Natural killer cell (primary cell): ENCODE measurements around the gene PRR23B. TPM values are rescaled to one million over a fixed set of nuclear protein-coding genes. Genes with fewer than 3 reads are reported as not detected.

Experiments
- ATAC-seq, 3 donors: fragments of 150-1000 bp in 2 of 3; fragments of 200-7000 bp in 1 of 3; cut with Tn5 transposase; 1 replicate in 1 of 3; 2 replicates in 2 of 3; pipeline ENCODE4 v1.10.0; 2021; ENCODE audit warnings: mild to moderate bottlenecking in 2 of 3, moderate library complexity in 2 of 3
- DNase-seq, 2 donors: peaks; one replicate each; pipeline versions ENCODE4 v3.0.0 to v3.0.0-alpha.2; 2013 to 2021; ENCODE audit warnings: mixed read lengths in 1 of 2
- H3K27ac ChIP-seq: one replicate; pipeline ENCODE4 v1.5.1; 2013; ENCODE audit warnings: mild to moderate bottlenecking, low read length
- H3K27me3 ChIP-seq: one replicate; pipeline ENCODE4 v1.6.1; 2013; ENCODE audit warnings: low read length; ENCODE audit not compliant: control insufficient read depth, insufficient read depth
- H3K36me3 ChIP-seq: one replicate; pipeline ENCODE4 v1.6.1; 2013; ENCODE audit warnings: low read length; ENCODE audit not compliant: control insufficient read depth, insufficient read depth
- H3K4me1 ChIP-seq: one replicate; pipeline ENCODE4 v1.6.1; 2013; ENCODE audit warnings: low read length; ENCODE audit not compliant: control insufficient read depth, insufficient read depth
- H3K4me3 ChIP-seq: one replicate; pipeline ENCODE4 v1.5.1; 2013; ENCODE audit warnings: low read length
- H3K9me3 ChIP-seq: one replicate; pipeline ENCODE4 v1.6.1; 2013; ENCODE audit warnings: low read length; ENCODE audit not compliant: control insufficient read depth, insufficient read depth
- H3K27ac Mint-ChIP-seq, 2 donors: one replicate each; pipeline ENCODE4 v1.8.0; 2022; ENCODE audit warnings: mild to moderate bottlenecking in 2 of 2, mixed read lengths in 2 of 2, moderate library complexity in 1 of 2
- H3K27me3 Mint-ChIP-seq, 2 donors: one replicate each; pipeline ENCODE4 v1.8.0; 2022; ENCODE audit warnings: low read depth in 2 of 2, mixed read lengths in 2 of 2
- H3K36me3 Mint-ChIP-seq: one replicate; pipeline ENCODE4 v1.8.0; 2022; ENCODE audit warnings: mixed read lengths
- H3K4me1 Mint-ChIP-seq, 2 donors: one replicate each; pipeline ENCODE4 v1.8.0; 2022; ENCODE audit warnings: mixed read lengths in 2 of 2
- H3K4me3 Mint-ChIP-seq: one replicate; pipeline ENCODE4 v1.8.0; 2022; ENCODE audit warnings: mild to moderate bottlenecking, moderate library complexity, mixed read lengths
- H3K9me3 Mint-ChIP-seq, 2 donors: one replicate each; pipeline ENCODE4 v1.8.0; 2022; ENCODE audit warnings: mixed read lengths in 2 of 2
- WGBS: methylation state at CpG from one replicate; pipeline ENCODE4 v1.1.7; 2013; ENCODE audit warnings: missing lambda C conversion rate; ENCODE audit not compliant: insufficient coverage; 5-methylcytosine and 5-hydroxymethylcytosine counted together
- intact Hi-C: fragments of 100-400 bp; cut with micrococcal nuclease; formaldehyde crosslinking; loops from one replicate; pipeline ENCODE4 v1.14.2; 2022
- total RNA-seq, 4 donors: library from RNA; stranded (reverse); fragments of 120-200 nt in 1 of 4; gene quantifications; one replicate each; pipeline versions ENCODE4 v1.2.3 to v1.2.4, GENCODE V29; 2013 to 2022
- TF ChIP-seq, protein P1 (sequence below): fragments of 200-600 bp; IDR thresholded peaks from one replicate; pipeline ENCODE4 v1.8.0; 2022; ENCODE audit warnings: antibody characterized with exemption

The PRR23B gene
- total RNA-seq, 3 donors from 2014 or later (not counting 1 experiment from before 2014, with no cell fraction given), result not detected

DNA sequence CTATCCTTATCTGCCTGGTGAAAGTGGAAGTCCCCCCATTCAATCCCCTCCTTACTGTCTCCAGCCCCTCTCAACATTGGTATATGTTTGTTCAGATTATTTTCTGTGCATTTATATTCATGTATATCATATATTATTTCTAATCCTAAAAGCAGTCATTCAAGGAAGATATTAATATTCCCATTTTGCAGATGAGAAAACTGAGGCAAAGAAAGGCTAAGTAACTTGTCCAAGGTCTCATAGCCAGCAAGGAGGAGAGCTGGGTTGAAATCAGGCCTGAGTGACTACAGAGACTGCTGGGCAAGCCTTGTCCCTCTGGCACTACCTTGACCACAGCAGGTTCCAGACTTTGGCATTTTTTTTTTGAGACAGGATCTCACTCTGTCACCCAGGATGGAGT, 44.7 kb downstream of the PRR23B start:
- Mint-ChIP-seq H3K27me3 (peaks cover 6 to 13% of the 10 kb centered on the region in 2 donors), H3K4me1 (no peaks in the 10 kb centered on the region), H3K4me3 (no peak overlapping the region), H3K9me3 (no peaks in the 10 kb centered on the region), H3K27ac (no peak overlapping the region), H3K36me3 (no peaks in the 10 kb centered on the region)
- ATAC-seq (no peak), DNase-seq (no peak)
- Histone ChIP-seq H3K27ac (no peak overlapping the region), H3K9me3 (no peaks in the 10 kb centered on the region), H3K36me3 (no peaks in the 10 kb centered on the region), H3K4me3 (no peak overlapping the region), H3K27me3 (no peaks in the 10 kb centered on the region), H3K4me1 (no peaks in the 10 kb centered on the region)
- TF ChIP-seq, protein P1, sequence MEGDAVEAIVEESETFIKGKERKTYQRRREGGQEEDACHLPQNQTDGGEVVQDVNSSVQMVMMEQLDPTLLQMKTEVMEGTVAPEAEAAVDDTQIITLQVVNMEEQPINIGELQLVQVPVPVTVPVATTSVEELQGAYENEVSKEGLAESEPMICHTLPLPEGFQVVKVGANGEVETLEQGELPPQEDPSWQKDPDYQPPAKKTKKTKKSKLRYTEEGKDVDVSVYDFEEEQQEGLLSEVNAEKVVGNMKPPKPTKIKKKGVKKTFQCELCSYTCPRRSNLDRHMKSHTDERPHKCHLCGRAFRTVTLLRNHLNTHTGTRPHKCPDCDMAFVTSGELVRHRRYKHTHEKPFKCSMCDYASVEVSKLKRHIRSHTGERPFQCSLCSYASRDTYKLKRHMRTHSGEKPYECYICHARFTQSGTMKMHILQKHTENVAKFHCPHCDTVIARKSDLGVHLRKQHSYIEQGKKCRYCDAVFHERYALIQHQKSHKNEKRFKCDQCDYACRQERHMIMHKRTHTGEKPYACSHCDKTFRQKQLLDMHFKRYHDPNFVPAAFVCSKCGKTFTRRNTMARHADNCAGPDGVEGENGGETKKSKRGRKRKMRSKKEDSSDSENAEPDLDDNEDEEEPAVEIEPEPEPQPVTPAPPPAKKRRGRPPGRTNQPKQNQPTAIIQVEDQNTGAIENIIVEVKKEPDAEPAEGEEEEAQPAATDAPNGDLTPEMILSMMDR, result no peak
- intact Hi-C loops, result no loop called here

DNA sequence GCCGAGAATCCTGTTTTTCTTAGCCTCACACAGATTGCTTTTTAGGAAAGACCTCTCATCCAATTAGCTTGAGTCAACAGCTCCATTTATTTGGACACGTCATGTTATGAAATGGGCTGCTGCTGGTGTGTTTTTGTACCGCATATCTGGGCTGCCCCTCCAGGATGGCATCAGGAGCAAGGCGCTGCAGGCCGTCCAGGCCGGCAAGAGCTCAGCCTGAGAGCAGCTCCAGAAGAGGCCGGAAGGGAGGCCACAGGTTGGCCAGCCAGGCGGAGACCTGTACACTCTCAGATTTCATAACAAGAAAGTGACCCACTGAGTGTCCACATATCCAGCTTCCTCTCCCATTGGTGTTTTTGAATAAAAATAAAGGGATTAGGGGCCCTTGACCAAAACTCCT, 45.4 kb downstream of the PRR23B start:
- no peak overlapping the region for H3K4me3 Mint-ChIP-seq
- 92% methylated on average over 7 of the region's 8 CpGs for WGBS

DNA sequence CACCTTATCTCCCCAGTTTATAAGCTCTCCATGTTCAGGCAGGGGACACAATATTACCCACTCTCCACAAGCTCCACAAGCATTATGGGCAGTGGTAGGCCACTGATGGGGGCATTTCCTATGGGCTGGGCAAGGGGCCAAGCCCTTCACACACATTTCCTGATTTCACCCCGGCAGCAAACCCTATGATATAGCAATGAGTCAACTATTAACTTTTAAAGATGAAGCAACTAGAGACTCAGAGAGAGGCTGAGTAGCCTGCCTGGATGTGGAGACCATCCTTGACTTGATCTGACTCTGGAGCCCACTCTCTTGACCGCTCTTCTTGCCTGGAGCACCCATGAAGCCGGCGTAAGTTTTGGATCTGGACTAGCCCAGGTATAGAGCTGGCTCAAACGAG, 46.3 kb downstream of the PRR23B start:
- H3K27me3 Mint-ChIP-seq, result peaks cover 12 to 17% of the 10 kb centered on the region in 2 donors
- TF ChIP-seq, protein P1, result no peak

More for the DNA sequence above, 45.4 kb downstream of the PRR23B start:
- Mint-ChIP-seq H3K9me3 (no peaks in the 10 kb centered on the region), H3K27ac (no peak overlapping the region), H3K36me3 (no peaks in the 10 kb centered on the region), H3K4me1 (no peaks in the 10 kb centered on the region), H3K27me3 (peaks cover 10 to 13% of the 10 kb centered on the region in 2 donors)
- DNase-seq, result no peak
- no peaks in the 10 kb centered on the region for H3K36me3 ChIP-seq
- no peaks in the 10 kb centered on the region for H3K9me3 ChIP-seq
- TF ChIP-seq, protein P1, result no peak
- no peak overlapping the region for H3K4me3 ChIP-seq
- ATAC-seq, result no peak
- no peaks in the 10 kb centered on the region for H3K4me1 ChIP-seq
- no peak overlapping the region for H3K27ac ChIP-seq
- intact Hi-C loops, result no loop called here
- H3K27me3 ChIP-seq, result no peaks in the 10 kb centered on the region

DNA sequence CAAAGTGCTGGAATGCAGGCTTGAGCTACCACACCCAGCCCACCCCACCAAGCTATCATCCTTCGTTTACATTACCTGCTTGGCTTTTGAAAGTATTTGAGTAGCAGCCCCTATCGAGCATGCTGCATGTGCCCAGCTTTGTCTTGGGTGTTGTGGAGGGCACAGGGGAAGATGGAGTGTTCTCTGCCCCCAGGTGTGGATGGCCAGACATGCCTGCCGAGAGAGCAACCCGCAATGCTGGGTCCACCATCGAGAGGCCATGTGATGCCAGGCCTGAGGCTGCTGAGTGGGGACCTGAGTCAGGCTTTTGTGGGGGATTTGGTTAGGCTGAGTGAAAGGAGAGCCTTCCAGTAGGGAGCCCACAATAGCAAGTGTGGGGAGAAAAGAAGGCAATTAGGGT, 47.8 kb downstream of the PRR23B start:
- intact Hi-C loops, result no loop called here
- Mint-ChIP-seq H3K4me3 (no peak overlapping the region), H3K27ac (no peak overlapping the region), H3K36me3 (no peaks in the 10 kb centered on the region), H3K9me3 (no peaks in the 10 kb centered on the region), H3K27me3 (peaks cover 17% of the 10 kb centered on the region in 2 donors), H3K4me1 (no peaks in the 10 kb centered on the region)
- TF ChIP-seq, protein P1, result no peak
- Histone ChIP-seq H3K27ac (no peak overlapping the region), H3K36me3 (no peaks in the 10 kb centered on the region), H3K27me3 (no peaks in the 10 kb centered on the region), H3K4me1 (no peaks in the 10 kb centered on the region), H3K9me3 (no peaks in the 10 kb centered on the region), H3K4me3 (no peak overlapping the region)
- DNase-seq, result no peak
- no peak for ATAC-seq
- WGBS, result 86% methylated on average over 5 of the region's 5 CpGs

More for the DNA sequence above, 46.3 kb downstream of the PRR23B start:
- intact Hi-C loops, result no loop called here
- Histone ChIP-seq H3K9me3 (no peaks in the 10 kb centered on the region), H3K27me3 (no peaks in the 10 kb centered on the region), H3K36me3 (no peaks in the 10 kb centered on the region), H3K4me1 (no peaks in the 10 kb centered on the region), H3K27ac (no peak overlapping the region), H3K4me3 (no peak overlapping the region)
- WGBS, result 68% methylated on average over 5 of the region's 5 CpGs
- no peak for ATAC-seq
- H3K9me3 Mint-ChIP-seq, result no peaks in the 10 kb centered on the region
- no peaks in the 10 kb centered on the region for H3K4me1 Mint-ChIP-seq
- DNase-seq, result no peak
- no peak overlapping the region for H3K4me3 Mint-ChIP-seq
- no peak overlapping the region for H3K27ac Mint-ChIP-seq
- H3K36me3 Mint-ChIP-seq, result no peaks in the 10 kb centered on the region
